Measurements from ENCODE around the gene SND1. TPM values are rescaled to one million over a fixed set of nuclear protein-coding genes. Genes with fewer than 3 reads are reported as not detected.

Gene SND1
- total and polyA plus RNA-seq, 10 of the 15 experiments (the other 5 are each of a cell fraction or from before 2014, with no cell fraction given) = 52.4 to 270 (median 146) TPM

DNA sequence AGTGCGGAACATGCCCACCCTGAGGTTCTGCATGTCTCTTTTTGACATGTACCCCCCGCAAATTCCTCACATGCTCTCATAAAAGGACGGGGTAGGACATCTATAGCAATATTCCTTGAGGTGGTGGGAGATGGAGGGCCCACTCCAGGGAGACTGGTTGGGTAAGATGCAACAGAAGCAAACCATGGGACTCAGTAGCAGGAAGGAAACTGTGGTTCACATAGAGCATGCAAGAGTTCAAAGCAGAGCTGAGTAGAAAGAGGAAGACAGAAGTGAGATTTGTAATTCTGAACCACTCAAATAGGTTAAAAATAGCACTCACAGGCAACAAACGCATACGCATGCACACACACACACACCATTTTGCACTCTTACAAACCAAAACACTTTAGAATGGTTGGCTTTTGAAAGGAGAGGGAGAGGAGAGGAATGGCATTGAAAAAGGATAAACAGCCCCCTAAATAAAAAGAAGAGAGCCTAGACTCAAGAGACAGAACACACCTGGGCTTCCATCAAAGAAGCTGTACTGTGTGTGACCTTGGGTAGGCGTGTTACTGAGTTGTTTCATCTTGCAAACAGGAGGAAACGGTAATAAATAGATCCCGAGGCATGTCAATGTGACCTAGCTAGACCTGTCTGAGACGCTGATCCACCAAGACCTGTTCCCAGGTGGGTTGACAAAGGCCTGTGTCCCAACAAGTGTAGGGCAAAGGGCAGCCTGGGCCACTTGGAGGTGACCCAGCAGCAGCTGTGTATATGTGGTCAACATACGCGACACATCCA is 456.8 kb downstream of the SND1 start (continued):
- TF ChIP-seq, protein P1, sequence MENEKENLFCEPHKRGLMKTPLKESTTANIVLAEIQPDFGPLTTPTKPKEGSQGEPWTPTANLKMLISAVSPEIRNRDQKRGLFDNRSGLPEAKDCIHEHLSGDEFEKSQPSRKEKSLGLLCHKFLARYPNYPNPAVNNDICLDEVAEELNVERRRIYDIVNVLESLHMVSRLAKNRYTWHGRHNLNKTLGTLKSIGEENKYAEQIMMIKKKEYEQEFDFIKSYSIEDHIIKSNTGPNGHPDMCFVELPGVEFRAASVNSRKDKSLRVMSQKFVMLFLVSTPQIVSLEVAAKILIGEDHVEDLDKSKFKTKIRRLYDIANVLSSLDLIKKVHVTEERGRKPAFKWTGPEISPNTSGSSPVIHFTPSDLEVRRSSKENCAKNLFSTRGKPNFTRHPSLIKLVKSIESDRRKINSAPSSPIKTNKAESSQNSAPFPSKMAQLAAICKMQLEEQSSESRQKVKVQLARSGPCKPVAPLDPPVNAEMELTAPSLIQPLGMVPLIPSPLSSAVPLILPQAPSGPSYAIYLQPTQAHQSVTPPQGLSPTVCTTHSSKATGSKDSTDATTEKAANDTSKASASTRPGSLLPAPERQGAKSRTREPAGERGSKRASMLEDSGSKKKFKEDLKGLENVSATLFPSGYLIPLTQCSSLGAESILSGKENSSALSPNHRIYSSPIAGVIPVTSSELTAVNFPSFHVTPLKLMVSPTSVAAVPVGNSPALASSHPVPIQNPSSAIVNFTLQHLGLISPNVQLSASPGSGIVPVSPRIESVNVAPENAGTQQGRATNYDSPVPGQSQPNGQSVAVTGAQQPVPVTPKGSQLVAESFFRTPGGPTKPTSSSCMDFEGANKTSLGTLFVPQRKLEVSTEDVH (IDR thresholded peaks at IDR 0.05; ENCODE audit: low read depth, partially characterized antibody) = no peak
- TF ChIP-seq SPI1 (IDR thresholded peaks at IDR 0.05; ENCODE audit: borderline replicate concordance, insufficient read depth, low read depth, low read length) = peak; percentile 94
- no peak for TF ChIP-seq SMAD1 (IDR thresholded peaks at IDR 0.05; ENCODE audit: low read depth, partially characterized antibody)
- no peak for TF ChIP-seq CHD4 (IDR thresholded peaks at IDR 0.05)
- TF ChIP-seq, protein P2, sequence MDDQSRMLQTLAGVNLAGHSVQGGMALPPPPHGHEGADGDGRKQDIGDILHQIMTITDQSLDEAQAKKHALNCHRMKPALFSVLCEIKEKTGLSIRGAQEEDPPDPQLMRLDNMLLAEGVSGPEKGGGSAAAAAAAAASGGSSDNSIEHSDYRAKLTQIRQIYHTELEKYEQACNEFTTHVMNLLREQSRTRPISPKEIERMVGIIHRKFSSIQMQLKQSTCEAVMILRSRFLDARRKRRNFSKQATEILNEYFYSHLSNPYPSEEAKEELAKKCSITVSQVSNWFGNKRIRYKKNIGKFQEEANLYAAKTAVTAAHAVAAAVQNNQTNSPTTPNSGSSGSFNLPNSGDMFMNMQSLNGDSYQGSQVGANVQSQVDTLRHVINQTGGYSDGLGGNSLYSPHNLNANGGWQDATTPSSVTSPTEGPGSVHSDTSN (IDR thresholded peaks at IDR 0.05; ENCODE audit: insufficient replicate concordance, low read depth, low read length) = no peak
- no peak for TF ChIP-seq MYB (IDR thresholded peaks at IDR 0.05; ENCODE audit: borderline replicate concordance, low read depth, low read length)
- TF ChIP-seq, protein P3, sequence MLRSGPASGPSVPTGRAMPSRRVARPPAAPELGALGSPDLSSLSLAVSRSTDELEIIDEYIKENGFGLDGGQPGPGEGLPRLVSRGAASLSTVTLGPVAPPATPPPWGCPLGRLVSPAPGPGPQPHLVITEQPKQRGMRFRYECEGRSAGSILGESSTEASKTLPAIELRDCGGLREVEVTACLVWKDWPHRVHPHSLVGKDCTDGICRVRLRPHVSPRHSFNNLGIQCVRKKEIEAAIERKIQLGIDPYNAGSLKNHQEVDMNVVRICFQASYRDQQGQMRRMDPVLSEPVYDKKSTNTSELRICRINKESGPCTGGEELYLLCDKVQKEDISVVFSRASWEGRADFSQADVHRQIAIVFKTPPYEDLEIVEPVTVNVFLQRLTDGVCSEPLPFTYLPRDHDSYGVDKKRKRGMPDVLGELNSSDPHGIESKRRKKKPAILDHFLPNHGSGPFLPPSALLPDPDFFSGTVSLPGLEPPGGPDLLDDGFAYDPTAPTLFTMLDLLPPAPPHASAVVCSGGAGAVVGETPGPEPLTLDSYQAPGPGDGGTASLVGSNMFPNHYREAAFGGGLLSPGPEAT (IDR thresholded peaks at IDR 0.05; ENCODE audit: low read depth) = peak; percentile 70; the same call in 1 of the 2 replicates

All from GM12878 (cell line).